ENCODE measurements around the gene PPM1B.
"Not testable (repeated sequence)": the region's sequence is repeated elsewhere in the genome, so short reads cannot be mapped to it uniquely, and the experiment has no call there.

PPM1B gene

DNA sequence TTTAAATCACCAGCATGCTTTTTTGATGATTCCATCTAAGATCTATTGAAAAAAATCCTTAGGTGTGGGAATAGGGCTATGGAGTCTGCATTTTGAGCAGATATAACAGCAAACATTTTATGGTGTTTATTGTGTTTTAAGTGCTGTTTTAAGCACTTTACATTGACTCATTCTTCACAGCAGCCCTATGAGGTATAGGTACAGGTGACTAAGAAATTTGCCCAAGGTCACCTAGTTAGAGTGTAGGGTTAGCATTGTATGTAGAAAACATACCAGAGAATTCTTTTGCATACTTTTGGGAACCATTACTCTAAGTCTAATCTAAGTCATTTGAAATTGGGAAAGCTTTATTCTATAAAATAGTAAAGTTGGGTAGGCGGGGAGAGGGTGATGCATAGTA is 31.3 kb downstream of the PPM1B start:
- no peak for DNase-seq (ENCODE audit: insufficient read length, low spot score)
- TF ChIP-seq POLR2A (IDR thresholded peaks at IDR 0.05; ENCODE audit: low read depth, low read length) = no peak
- no peak for FAIRE-seq

DNA sequence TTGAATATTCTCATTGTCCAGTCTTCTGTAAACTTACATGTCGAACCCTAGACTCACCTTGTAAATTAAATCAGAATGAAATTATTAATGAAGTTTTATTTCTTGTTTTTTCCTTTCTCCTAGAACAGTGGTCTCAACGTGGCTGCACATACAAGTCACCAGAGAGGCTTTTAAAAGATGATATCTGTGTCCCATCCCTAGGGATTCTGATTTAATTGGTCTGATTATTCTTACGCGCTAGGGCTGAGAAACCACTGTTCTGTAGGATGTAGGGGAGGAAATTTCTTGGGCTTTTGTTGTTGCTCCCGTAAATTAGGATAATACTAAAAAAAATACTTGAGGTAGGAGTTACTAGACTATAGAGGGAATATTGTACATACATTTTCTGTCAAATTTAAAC is 32.1 kb downstream of the PPM1B start:
- DNase-seq (ENCODE audit: insufficient read length, low spot score) = no peak
- TF ChIP-seq POLR2A (IDR thresholded peaks at IDR 0.05; ENCODE audit: low read depth, low read length) = no peak
- no peak for FAIRE-seq

DNA sequence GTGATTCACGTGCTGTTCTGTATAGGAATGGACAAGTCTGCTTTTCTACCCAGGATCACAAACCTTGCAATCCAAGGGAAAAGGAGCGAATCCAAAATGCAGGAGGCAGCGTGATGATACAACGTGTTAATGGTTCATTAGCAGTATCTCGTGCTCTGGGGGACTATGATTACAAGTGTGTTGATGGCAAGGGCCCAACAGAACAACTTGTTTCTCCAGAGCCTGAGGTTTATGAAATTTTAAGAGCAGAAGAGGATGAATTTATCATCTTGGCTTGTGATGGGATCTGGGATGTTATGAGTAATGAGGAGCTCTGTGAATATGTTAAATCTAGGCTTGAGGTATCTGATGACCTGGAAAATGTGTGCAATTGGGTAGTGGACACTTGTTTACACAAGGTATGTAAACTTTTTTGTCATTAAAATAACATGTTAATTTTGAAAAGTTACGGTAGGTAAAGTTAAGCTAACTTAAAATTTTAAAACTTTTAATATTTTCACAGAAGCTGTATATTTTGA is 33.0 kb downstream of the PPM1B start:
- TF ChIP-seq POLR2A (IDR thresholded peaks at IDR 0.05; ENCODE audit: low read depth, low read length) = no peak
- DNase-seq (ENCODE audit: insufficient read length, low spot score) (no peak), FAIRE-seq (peak; percentile 84)

DNA sequence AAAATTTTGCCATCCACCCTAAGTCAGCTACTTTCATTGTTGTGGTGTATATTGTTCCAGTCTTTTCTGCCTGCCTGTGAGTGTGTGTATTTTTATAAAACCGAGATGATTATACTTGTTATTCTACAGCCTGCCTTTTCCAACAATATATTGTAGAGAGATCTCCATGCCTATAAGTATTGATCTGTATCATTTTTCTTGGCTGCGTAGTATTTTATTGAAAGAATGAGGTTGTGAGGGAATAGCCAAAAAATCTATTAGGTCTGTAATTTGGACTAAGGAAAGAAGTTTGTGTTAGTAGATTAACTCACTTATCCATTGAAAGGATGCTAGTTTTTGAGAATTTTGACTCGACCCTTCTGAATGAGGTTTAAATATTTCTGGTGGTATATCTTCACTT is 34.9 kb downstream of the PPM1B start:
- FAIRE-seq = peak; percentile 11
- TF ChIP-seq POLR2A (IDR thresholded peaks at IDR 0.05; ENCODE audit: low read depth, low read length) = no peak
- DNase-seq (ENCODE audit: insufficient read length, low spot score) = no peak

DNA sequence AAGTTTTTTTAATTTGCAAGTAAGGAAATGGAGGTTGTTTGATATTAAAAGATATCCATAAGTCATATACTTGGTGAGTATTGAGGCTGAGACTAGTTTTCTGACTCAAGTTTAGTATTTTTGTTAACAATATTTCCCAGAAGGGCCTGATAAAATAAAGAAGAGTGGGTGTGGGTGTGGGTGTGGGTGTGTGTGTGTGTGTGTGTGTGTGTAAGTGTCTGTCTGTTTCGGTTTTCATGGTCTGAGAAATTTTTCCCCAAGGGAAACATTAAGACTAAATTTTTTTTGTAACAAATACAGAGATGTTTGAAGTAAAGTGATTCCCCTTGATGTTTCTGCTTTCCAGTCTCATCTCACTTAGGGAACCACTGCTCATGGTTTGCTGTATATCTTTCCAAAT is 36.5 kb downstream of the PPM1B start:
- TF ChIP-seq POLR2A (IDR thresholded peaks at IDR 0.05; ENCODE audit: low read depth, low read length) = no peak
- FAIRE-seq (no peak), DNase-seq (ENCODE audit: insufficient read length, low spot score) (no peak)

DNA sequence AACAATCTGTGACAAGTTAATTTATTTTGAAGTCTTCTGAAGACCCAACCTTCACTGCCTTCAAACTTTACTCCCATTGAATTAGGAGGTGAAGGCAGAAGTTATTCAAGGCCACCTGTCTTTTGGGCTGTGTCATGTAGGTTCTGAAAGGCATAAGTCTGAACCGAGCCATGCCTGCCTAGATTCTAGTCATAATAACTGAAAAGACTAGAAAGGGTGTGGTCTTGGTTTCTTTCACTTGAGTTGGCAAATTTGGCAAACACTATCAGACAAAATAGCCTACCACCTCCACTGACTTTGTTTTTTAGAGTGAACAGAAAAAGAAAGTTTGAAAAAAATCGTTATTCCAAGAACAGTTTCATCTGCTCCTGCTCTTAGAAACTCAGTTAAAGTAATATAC is 38.4 kb downstream of the PPM1B start:
- no peak for TF ChIP-seq POLR2A (IDR thresholded peaks at IDR 0.05; ENCODE audit: low read depth, low read length)
- no peak for FAIRE-seq
- DNase-seq (ENCODE audit: insufficient read length, low spot score) = no peak

DNA sequence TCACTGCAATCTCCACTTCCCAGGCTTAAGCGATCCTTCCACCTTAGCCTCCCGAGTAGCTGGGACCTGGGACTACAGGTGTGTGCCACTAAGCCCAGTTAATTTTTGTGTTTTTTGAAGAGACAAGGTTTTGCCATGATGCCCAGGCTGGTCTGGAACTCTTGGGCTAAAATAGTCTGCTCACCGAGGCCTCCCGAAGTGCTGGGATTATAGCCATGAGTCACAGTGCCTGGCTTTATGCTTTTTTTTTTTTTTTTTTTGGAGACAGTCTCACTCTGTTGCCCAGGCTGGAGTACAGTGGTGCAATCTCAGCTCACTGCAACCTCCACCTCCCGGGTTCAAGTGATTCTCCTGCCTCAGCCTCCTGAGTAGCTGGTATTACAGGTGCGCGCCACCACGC is 39.0 kb downstream of the PPM1B start:
- FAIRE-seq = not testable (repeated sequence)

DNA sequence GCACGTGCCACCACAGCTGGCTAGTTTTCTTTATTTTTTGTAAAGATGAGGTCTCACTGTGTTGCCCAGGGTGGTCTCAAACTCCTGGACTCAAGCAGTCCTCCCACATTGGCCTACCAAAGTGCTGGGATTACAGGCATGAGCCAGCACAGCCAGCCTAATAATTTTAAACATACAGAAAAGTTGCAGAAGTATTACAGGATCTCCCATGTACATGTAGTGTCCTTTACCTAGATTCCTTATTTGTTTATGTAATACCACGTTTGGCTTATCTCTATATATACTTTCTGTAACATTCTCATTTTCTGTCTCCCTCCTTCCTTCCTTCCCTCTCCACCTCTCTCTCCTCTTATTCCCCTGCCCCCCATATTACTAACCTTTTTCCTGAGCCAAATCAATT is 41.7 kb downstream of the PPM1B start:
- DNase-seq (ENCODE audit: insufficient read length, low spot score) = no peak
- no peak for TF ChIP-seq POLR2A (IDR thresholded peaks at IDR 0.05; ENCODE audit: low read depth, low read length)
- no peak for FAIRE-seq

More for the DNA sequence above, 39.0 kb downstream of the PPM1B start:
- DNase-seq (ENCODE audit: insufficient read length, low spot score) = not testable (repeated sequence)

DNA sequence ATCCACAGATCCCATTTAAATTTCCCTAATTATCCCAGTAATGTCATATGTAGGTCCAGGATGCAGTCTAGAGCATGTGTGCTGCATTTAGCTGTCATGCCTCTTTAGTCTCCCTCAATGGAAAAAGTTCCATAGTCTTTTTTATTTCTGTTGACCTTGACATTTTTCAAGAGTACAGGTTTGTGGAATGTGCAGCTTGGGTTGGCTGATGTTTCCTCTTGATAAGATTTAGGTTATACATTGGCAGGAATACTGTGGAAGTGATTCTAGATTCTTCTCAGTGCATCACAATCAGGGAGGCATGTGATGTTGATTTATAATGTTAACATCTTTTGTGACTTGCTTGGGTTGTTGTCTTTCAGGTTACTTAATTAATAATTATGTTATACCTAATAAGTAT is 42.5 kb downstream of the PPM1B start:
- no peak for TF ChIP-seq POLR2A (IDR thresholded peaks at IDR 0.05; ENCODE audit: low read depth, low read length)
- FAIRE-seq = no peak
- no peak for DNase-seq (ENCODE audit: insufficient read length, low spot score)

DNA sequence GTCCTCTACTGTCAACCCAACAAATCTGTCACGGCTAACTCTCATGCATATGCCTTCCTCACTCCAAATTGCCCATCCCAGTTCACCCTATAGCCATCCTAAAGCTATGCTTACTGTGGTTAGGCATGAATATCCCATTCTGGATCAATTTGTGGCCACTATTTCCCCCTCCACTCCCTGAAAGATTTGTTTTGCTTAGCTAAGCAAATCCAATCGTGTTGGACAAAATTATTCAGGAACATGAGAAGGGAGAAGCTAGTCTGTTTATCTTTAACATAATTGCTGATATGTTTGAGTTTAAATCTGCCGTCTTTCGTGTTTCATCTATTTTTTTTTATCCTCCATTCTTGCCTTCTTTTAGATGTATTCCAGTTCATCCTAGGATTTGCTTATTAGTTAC is 43.6 kb downstream of the PPM1B start:
- FAIRE-seq = no peak
- DNase-seq (ENCODE audit: insufficient read length, low spot score) = no peak

DNA sequence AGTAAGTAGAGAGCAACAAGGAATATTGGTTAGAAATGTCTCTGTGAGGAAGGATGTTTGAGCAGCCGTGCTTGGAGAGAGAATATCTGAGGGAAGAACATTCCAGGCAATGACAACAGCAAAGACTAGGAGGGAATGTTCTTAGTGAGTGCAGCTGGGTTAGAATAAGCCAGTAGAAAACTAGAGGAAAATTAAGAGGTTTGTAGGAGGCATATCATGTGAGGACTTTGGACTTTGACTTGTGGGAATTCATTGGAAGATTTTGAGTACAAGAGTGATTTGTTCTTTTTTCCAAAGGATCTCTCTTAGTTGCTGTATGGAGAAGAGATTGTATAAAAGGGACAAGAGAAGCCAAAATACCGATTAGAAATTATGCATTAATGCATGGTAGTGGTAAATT is 47.2 kb downstream of the PPM1B start:
- no peak for FAIRE-seq
- no peak for TF ChIP-seq POLR2A (IDR thresholded peaks at IDR 0.05; ENCODE audit: low read depth, low read length)
- DNase-seq (ENCODE audit: insufficient read length, low spot score) = no peak

More for the DNA sequence above, 43.6 kb downstream of the PPM1B start:
- TF ChIP-seq POLR2A (IDR thresholded peaks at IDR 0.05; ENCODE audit: low read depth, low read length) = no peak

DNA sequence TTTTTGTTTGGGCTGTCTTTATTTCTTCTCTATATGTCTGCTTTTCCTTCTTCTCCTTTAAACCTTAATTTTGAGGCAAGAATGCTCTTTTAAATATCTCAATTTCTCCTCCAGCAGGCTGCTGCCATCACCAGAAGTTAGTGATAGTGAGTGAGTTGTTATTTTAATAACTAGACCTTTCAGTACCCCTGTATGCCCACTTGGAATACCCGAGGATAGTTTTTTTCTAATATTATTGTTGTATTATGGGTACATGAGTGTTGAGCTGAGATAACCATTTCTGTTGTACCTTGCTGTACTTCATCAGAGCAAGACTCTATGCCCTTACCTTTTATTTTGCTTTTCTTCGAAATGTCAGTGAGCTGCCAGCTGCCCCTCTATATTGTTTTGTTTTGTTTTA is 50.1 kb downstream of the PPM1B start:
- DNase-seq (ENCODE audit: insufficient read length, low spot score) (no peak), FAIRE-seq (no peak)
- no peak for TF ChIP-seq POLR2A (IDR thresholded peaks at IDR 0.05; ENCODE audit: low read depth, low read length)

DNA sequence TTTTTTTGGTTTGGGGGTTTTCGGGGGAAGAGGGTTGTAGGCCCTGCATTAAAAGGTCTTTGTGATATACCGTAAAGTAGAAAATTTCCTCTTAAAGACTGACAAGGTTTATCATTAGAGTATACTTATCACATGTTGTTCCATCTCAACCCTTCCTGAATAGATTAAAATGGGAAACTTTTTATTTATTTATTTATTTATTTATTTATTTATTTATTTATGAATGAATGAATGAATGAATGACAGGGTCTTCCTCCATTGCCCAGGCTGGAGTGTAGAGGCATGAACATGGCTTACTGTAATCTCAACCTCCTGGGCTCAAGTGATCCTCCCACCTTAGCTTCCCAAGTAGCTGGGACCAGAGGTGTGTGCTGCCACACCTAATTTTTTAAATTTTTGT is 58.1 kb downstream of the PPM1B start:
- no peak for DNase-seq (ENCODE audit: insufficient read length, low spot score)
- no peak for TF ChIP-seq POLR2A (IDR thresholded peaks at IDR 0.05; ENCODE audit: low read depth, low read length)
- FAIRE-seq = no peak

DNA sequence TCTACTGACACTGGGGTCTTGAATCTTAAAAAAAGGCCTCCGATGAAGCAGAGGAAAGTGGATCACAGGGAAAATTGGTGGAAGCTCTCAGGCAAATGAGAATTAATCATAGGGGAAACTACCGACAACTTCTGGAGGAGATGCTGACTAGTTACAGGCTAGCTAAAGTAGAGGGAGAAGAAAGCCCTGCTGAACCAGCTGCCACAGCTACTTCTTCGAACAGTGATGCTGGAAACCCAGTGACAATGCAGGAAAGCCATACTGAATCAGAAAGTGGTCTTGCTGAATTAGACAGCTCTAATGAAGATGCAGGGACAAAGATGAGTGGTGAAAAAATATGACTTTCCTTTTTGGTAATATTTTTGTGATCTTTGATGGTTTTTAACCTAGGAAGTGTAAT is 61.7 kb downstream of the PPM1B start:
- DNase-seq (ENCODE audit: insufficient read length, low spot score) = no peak

DNA sequence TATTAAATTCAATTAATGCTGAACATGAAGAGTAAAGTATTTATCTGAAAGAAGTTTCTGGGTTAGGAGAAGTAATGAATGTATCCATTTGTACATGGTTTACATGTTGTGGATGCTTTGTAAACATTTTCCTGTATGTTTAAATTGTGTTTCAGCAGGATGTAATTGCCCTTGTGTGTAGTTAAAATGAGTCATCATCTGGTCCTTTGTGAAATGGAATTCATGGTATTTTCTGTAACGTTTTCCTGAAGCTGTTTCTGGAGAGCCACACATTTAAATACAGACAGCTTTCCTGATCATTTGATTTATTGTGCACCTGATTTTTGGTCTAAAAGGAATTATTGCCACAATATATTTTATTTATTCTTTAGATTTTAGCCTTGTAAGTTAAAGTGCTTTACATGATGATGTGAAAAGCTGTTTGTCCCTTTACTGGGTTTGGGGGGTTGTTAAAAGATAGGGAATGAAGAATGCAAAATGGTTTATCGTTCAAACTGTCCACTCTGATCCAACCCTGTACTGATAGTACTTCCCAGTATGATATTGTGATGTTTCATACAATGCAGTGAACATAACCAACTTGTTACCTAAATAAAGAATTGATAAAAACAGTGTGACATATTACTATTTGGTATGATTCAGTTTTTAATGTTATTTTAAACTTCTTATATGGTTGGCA is 64.9 kb downstream of the PPM1B start:
- TF ChIP-seq POLR2A (IDR thresholded peaks at IDR 0.05; ENCODE audit: low read depth, low read length) = no peak
- FAIRE-seq (peak; percentile 98), DNase-seq (ENCODE audit: insufficient read length, low spot score) (peak; percentile 36)

More for the DNA sequence above, 61.7 kb downstream of the PPM1B start:
- TF ChIP-seq POLR2A (IDR thresholded peaks at IDR 0.05; ENCODE audit: low read depth, low read length) = no peak
- no peak for FAIRE-seq

DNA sequence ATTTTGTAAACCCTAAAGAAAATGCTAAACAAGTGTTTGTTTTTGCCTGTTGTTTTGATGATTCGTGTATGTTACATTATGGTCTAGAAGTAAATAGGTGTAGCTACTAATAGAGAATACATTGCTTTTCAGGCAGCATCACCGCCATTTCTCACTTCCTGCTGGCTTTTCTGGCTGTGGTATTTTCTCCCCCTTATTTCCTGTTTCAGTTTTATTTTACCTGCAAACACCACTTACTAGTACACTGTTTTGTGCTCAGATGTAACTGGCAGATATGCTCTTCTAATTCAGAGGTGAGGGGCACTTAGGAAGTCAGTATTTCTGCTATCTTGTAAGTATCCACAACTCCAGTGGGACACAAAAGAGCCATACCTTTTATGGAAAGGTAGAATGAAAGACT is 68.5 kb downstream of the PPM1B start:
- DNase-seq (ENCODE audit: insufficient read length, low spot score) (no peak), FAIRE-seq (no peak)
- TF ChIP-seq POLR2A (IDR thresholded peaks at IDR 0.05; ENCODE audit: low read depth, low read length) = no peak
